Measurements from ENCODE around the gene AFDN.

- TF ChIP-seq CTCF (conservative IDR thresholded peaks at IDR 0.05; ENCODE audit: low read depth in 2 of 2), result no peak
- TF ChIP-seq JUNB (IDR thresholded peaks at IDR 0.05; ENCODE audit: unreplicated experiment), result no peak
- no peak for TF ChIP-seq EZH2 (IDR thresholded peaks at IDR 0.05; ENCODE audit: low read depth, unreplicated experiment)
- TF ChIP-seq POLR2AphosphoS5 (IDR thresholded peaks at IDR 0.05; ENCODE audit: low read depth), result no peak
- no peak for TF ChIP-seq EZH2phosphoT487 (IDR thresholded peaks at IDR 0.05; ENCODE audit: unreplicated experiment)
- no peak for TF ChIP-seq REST (IDR thresholded peaks at IDR 0.05; ENCODE audit: unreplicated experiment)
These were observed 15.3 kb downstream of the AFDN start for GRCh38 chr6:167841981-167842380.
